ENCODE data around the gene STUM.

Gene STUM

DNA sequence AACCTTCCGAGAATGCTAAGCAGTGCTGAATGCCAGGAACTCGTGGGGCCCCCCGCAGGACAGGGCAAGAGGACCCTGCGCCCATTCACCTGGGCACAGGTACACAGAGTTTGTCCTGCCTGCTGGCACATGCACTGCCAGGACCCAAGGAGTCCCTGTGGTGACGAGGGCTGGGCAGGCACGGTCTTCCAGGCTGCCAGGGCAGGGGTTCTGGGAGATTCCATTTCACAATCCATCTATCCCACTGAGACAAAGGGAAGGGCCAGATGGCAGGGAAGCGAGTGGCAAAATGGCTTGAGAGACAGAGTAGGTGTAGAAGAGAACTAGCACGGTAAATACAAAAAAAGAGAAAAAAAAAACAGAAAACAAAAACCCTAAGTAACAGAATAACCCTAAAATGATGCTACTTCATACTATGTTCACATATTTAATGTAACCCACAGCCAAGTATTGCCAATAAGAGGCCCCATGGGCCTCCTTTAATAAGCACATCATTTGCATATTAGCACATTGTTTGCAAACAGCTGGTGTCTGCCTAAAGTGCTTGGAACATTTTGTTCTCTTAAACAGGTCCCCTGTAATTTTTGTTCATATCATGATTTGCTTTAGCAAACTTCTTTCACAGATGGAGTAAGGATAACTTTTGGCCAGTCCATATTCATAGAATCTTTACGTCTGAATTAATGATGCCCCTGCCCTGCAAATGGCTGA, 83.8 kb downstream of the STUM start:
- Histone ChIP-seq H3K4me2 (ENCODE audit: insufficient read depth, low read length) (no peak overlapping the region), H3K9me3 (ENCODE audit: insufficient read depth, low read length, severe bottlenecking) (no peaks in the 10 kb centered on the region), H3K27me3 (ENCODE audit: insufficient read depth, low read length, poor library complexity) (no peaks in the 10 kb centered on the region), H3K4me3 (ENCODE audit: low read depth in 1 of 2, low read length in 2 of 2) (no peak overlapping the region), H4K20me1 (ENCODE audit: insufficient read depth, low read length) (peaks cover 2% of the 10 kb centered on the region; the same call in 1 of the 2 replicates), H3K36me3 (ENCODE audit: insufficient read depth, low read length) (peaks cover 43% of the 10 kb centered on the region), H3K79me2 (ENCODE audit: insufficient read depth, low read length) (no peaks in the 10 kb centered on the region), H3K4me1 (ENCODE audit: insufficient read depth, low read length) (no peaks in the 10 kb centered on the region), H3K27ac (ENCODE audit: low read length) (no peak overlapping the region), H2AFZ (ENCODE audit: low read depth, low read length) (no peak overlapping the region), H3K9ac (ENCODE audit: low read depth, low read length) (no peak overlapping the region)
- ATAC-seq (ENCODE audit: insufficient read depth, low read depth) (no peak), DNase-seq (no peak)
- TF ChIP-seq, protein P1, sequence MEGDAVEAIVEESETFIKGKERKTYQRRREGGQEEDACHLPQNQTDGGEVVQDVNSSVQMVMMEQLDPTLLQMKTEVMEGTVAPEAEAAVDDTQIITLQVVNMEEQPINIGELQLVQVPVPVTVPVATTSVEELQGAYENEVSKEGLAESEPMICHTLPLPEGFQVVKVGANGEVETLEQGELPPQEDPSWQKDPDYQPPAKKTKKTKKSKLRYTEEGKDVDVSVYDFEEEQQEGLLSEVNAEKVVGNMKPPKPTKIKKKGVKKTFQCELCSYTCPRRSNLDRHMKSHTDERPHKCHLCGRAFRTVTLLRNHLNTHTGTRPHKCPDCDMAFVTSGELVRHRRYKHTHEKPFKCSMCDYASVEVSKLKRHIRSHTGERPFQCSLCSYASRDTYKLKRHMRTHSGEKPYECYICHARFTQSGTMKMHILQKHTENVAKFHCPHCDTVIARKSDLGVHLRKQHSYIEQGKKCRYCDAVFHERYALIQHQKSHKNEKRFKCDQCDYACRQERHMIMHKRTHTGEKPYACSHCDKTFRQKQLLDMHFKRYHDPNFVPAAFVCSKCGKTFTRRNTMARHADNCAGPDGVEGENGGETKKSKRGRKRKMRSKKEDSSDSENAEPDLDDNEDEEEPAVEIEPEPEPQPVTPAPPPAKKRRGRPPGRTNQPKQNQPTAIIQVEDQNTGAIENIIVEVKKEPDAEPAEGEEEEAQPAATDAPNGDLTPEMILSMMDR (IDR thresholded peaks at IDR 0.05; ENCODE audit: borderline replicate concordance, extremely low read depth, low read length, poor library complexity, severe bottlenecking) = no peak
- no peak for TF ChIP-seq EZH2 (IDR thresholded peaks at IDR 0.05; ENCODE audit: borderline replicate concordance, low read depth, low read length, severe bottlenecking)

DNA sequence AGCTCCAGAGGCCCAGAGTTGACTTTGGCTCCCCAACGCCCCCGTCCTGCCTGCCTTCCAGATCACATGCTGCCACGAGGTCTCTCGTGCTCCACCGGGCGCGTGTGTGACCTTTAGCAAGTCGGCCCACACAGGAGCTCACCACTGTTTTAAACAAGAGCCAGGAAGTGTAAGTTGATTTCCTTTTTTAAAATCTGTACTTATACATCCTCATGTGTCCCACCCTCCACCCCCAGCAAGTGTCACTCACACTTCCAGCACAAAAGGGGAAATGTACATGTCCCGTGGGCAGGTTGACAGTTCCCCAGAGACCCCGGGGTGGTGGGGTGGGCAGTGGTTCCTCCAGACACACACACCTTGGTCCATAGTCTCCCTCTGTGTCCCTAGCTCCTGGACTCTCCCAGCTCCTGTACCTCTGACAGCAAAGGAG, 84.4 kb downstream of the STUM start:
- Histone ChIP-seq H3K79me2 (ENCODE audit: insufficient read depth, low read length) (no peaks in the 10 kb centered on the region), H3K36me3 (ENCODE audit: insufficient read depth, low read length) (peaks cover 49% of the 10 kb centered on the region), H3K27me3 (ENCODE audit: insufficient read depth, low read length, poor library complexity) (no peaks in the 10 kb centered on the region)

DNA sequence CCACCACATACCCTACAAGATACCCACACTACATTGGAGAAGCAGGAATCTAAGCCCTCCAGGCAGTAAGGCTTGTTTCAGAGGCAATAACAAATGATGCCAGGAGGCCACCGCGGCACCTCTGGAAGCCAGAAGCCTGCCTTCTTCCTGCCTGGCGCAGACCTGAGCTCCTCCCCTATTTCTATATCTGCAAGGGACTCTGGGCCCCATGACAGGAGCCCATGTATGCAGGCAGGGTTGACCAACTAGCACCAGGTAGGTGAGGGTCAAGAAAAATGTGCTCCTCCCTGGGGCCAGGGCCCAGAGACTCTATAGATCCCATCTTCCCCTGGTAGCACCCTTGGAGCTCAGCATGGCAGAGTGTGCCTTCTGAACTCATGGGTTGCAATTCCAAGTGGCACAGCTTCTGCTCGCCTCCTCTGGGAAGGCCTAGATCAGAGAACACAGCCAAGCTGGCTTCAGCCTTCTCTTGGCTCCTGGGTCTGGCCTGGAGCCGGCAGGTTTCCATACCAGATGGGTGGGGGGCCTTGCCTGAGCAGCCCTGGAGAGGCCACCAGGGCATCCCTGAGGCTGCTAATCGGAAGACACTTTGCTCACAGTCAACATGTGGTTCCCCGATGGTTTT, 85.1 kb downstream of the STUM start:
- Histone ChIP-seq H3K4me2 (ENCODE audit: insufficient read depth, low read length) (no peak overlapping the region), H3K9ac (ENCODE audit: low read depth, low read length) (no peak overlapping the region), H3K36me3 (ENCODE audit: insufficient read depth, low read length) (peaks cover 53% of the 10 kb centered on the region)

More for the DNA sequence above, 84.4 kb downstream of the STUM start:
- no peak overlapping the region for H3K4me2 ChIP-seq (ENCODE audit: insufficient read depth, low read length)
- H3K4me3 ChIP-seq (ENCODE audit: low read depth in 1 of 2, low read length in 2 of 2) = no peak overlapping the region
- ATAC-seq (ENCODE audit: insufficient read depth, low read depth) (no peak), DNase-seq (no peak)
- H2AFZ ChIP-seq (ENCODE audit: low read depth, low read length) = no peak overlapping the region
- H3K9me3 ChIP-seq (ENCODE audit: insufficient read depth, low read length, severe bottlenecking) = no peaks in the 10 kb centered on the region
- no peak overlapping the region for H3K27ac ChIP-seq (ENCODE audit: low read length)
- TF ChIP-seq, protein P1 (IDR thresholded peaks at IDR 0.05; ENCODE audit: borderline replicate concordance, extremely low read depth, low read length, poor library complexity, severe bottlenecking) = no peak
- TF ChIP-seq EZH2 (IDR thresholded peaks at IDR 0.05; ENCODE audit: borderline replicate concordance, low read depth, low read length, severe bottlenecking) = no peak
- H3K9ac ChIP-seq (ENCODE audit: low read depth, low read length) = no peak overlapping the region
- H4K20me1 ChIP-seq (ENCODE audit: insufficient read depth, low read length) = peaks cover 3% of the 10 kb centered on the region; the same call in 1 of the 2 replicates
- H3K4me1 ChIP-seq (ENCODE audit: insufficient read depth, low read length) = no peaks in the 10 kb centered on the region

More for the DNA sequence above, 85.1 kb downstream of the STUM start:
- H3K27ac ChIP-seq (ENCODE audit: low read length) = no peak overlapping the region
- H4K20me1 ChIP-seq (ENCODE audit: insufficient read depth, low read length) = peaks cover 3% of the 10 kb centered on the region; the same call in 1 of the 2 replicates
- no peaks in the 10 kb centered on the region for H3K9me3 ChIP-seq (ENCODE audit: insufficient read depth, low read length, severe bottlenecking)
- H3K4me1 ChIP-seq (ENCODE audit: insufficient read depth, low read length) = no peaks in the 10 kb centered on the region
- no peaks in the 10 kb centered on the region for H3K27me3 ChIP-seq (ENCODE audit: insufficient read depth, low read length, poor library complexity)
- no peak overlapping the region for H3K4me3 ChIP-seq (ENCODE audit: low read depth in 1 of 2, low read length in 2 of 2)
- no peaks in the 10 kb centered on the region for H3K79me2 ChIP-seq (ENCODE audit: insufficient read depth, low read length)
- no peak for TF ChIP-seq EZH2 (IDR thresholded peaks at IDR 0.05; ENCODE audit: borderline replicate concordance, low read depth, low read length, severe bottlenecking)
- TF ChIP-seq, protein P1 (IDR thresholded peaks at IDR 0.05; ENCODE audit: borderline replicate concordance, extremely low read depth, low read length, poor library complexity, severe bottlenecking) = no peak
- DNase-seq (no peak), ATAC-seq (ENCODE audit: insufficient read depth, low read depth) (no peak; the same call in 1 of the 3 replicates)
- H2AFZ ChIP-seq (ENCODE audit: low read depth, low read length) = no peak overlapping the region

Measured in DND-41 (cell line).